VCaP (cell line): ENCODE measurements around the gene EBI3.
A peak's percentile ranks its signal among the peaks of the same experiment; 100 is the strongest.
"Not testable (repeated sequence)": the region's sequence is repeated elsewhere in the genome, so short reads cannot be mapped to it uniquely, and the experiment has no call there.

Experiments
- H3K27ac ChIP-seq: fragments of 450-650 bp; 2 replicates; pipeline ENCODE4 v1.5.1; 2017
- TF ChIP-seq, protein P1 (sequence below): fragments of 450-650 bp; conservative IDR thresholded peaks from 2 replicates; pipeline ENCODE4 v1.5.1; 2017; ENCODE audit warnings: mild to moderate bottlenecking, moderate library complexity

Gene EBI3

DNA sequence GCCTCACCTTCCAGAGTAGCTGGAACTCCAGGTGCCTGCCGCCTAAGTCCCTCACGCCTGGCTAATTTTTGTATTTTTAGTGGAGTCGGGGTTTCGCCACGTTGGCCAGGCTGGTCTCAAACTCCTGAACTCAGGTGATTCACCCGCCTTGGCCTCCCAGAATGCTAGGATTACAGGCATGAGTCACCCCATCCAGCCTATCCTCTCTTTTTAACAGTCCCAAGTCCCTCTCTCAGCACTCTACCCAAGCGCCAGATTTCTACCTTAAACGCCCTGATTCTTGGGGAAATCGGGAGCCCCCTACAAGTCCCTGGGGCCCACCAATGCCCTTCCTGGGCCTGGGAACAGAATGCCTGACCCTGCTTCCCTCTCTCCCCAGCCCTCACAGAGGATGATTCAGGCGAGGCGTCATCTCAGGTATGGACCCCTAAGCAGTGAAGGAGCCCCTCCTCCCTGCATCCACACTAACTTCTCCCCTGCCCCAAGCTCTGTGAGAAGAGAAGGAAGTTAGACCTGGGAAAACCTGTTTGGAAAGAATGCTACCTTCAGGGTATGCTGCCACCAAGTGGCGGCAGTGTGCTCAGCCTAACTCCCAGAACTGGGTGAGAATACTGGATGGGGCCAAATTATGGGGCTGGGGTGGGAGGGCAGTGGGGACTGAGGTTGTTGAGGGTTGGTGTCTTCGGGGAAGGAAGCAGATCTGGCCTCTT is 20.8 kb upstream of the EBI3 start:
- TF ChIP-seq, protein P1, sequence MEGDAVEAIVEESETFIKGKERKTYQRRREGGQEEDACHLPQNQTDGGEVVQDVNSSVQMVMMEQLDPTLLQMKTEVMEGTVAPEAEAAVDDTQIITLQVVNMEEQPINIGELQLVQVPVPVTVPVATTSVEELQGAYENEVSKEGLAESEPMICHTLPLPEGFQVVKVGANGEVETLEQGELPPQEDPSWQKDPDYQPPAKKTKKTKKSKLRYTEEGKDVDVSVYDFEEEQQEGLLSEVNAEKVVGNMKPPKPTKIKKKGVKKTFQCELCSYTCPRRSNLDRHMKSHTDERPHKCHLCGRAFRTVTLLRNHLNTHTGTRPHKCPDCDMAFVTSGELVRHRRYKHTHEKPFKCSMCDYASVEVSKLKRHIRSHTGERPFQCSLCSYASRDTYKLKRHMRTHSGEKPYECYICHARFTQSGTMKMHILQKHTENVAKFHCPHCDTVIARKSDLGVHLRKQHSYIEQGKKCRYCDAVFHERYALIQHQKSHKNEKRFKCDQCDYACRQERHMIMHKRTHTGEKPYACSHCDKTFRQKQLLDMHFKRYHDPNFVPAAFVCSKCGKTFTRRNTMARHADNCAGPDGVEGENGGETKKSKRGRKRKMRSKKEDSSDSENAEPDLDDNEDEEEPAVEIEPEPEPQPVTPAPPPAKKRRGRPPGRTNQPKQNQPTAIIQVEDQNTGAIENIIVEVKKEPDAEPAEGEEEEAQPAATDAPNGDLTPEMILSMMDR: peak; percentile 24
- no peak overlapping the region for H3K27ac ChIP-seq

DNA sequence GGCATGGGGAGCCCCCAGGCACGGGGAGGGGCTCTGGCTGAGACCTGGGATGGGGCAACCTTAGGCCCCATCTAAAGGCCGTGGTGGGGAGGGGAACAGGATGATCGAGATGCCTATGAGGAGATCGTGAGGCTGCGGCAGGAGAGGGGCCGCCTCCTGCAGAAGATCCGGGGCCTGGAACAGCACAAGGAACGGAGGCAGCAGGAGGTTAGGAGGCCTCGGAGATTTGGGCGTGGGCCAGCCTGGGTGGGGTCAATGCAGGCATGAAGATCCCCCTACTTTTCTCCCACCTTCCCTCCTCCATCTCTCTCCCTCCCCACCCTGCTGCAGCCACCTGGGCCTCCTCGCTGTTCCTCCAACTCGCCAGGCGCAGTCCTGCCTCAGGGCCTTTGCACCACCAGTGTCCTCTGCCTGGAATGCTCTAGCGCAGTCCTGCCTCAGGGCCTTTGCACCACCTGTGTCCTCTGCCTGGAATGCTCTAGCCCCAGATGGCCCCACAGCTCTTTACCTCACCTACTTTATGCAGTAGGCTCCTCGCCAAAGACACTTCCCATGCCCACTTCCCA is 19.1 kb upstream of the EBI3 start:
- TF ChIP-seq, protein P1: no peak
- H3K27ac ChIP-seq: no peak overlapping the region

DNA sequence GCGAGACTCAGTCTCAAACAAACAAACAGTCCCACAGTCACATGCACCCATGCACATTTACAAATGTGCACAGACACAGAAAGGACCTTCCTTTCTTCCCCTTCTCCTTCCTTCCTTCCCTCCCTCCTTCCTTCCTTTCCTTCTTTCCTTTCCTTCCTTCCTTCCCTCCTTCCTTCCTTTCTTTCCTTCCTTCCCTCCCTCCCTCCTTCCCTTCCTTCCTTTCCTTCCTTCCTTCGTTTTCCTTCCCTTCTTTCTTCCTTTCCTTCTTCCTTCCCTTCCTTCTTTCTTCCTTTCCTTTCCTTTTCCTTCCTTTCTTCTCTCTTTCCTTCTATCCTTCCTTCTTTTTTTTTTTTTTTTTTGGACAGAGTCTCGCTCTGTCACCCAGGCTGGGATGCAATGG is 16.2 kb upstream of the EBI3 start:
- TF ChIP-seq, protein P1: no peak
- H3K27ac ChIP-seq: no peak overlapping the region

DNA sequence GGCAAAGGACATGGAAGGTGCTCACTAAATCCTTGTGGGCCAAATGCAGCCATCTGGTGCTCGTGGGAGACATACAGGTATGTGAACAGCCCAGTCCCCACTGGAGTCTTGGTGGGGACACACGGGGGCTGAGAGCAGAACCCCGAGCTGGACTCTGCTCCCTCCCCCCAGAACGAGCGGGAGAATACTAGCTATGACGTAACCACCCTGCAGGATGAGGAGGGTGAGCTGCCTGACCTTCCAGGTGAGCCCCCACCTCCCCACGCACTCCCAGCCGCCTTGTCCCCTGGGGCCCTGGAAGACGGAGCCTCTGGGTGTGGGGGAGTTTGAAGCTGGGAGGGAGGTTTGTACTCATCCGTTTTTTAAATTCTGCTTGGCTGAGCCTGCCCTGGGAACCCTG is 13.5 kb upstream of the EBI3 start:
- TF ChIP-seq, protein P1: no peak
- H3K27ac ChIP-seq: no peak overlapping the region

DNA sequence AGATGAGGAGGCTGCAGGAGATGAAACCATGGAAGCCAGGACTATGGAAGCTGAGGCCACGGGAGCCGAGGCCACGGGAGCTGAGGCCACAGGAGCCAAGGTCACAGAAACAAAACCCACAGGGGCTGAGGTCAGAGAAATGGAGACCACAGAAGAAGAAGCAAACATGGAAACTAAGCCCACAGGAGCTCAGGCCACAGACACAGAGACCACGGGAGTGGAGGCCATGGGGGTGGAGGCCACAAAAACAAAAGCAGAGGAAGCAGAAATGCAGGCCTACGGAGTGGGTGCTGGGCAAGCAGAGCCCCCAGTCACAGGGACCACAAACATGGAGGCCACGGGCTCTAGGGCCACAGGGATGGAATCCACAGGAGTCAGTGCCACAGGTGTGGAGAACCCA is 12.5 kb upstream of the EBI3 start:
- TF ChIP-seq, protein P1: no peak

DNA sequence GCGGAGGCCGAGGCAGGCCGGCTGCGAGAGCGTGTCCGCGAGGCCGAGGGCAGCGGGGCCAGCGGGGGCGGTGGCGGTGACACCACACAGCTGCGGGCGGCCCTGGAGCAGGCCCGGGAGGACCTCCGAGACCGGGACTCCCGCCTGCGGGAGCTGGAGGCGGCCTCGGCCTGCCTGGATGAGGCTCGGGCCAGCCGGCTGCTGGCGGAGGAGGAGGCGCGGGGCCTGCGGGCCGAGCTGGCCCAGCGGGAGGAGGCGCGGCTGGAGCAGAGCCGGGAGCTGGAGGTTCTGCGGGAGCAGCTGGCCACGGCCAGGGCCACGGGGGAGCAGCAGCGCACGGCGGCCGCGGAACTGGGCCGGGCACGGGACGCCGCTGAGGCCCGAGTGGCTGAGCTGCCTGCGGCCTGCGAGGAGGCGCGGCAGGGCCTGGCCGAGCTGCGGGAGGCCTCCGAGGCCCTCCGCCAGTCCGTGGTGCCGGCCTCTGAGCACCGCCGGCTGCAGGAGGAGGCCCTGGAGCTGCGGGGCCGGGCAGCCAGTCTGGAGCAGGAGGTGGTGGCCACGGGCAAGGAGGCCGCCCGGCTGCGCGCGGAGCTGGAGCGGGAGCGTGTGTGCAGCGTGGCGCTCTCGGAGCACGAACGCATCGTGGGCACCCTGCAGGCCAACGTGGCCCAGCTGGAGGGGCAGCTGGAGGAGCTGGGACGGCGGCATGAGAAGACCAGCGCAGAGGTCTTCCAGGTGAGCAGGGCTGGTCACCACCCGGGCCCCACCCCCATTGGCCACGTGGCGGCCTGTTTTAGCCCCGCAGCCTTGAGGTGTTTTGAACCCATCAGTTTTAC is 11.7 kb upstream of the EBI3 start:
- H3K27ac ChIP-seq: no peak overlapping the region
- TF ChIP-seq, protein P1: no peak

More for the DNA sequence above, 12.5 kb upstream of the EBI3 start:
- no peak overlapping the region for H3K27ac ChIP-seq

DNA sequence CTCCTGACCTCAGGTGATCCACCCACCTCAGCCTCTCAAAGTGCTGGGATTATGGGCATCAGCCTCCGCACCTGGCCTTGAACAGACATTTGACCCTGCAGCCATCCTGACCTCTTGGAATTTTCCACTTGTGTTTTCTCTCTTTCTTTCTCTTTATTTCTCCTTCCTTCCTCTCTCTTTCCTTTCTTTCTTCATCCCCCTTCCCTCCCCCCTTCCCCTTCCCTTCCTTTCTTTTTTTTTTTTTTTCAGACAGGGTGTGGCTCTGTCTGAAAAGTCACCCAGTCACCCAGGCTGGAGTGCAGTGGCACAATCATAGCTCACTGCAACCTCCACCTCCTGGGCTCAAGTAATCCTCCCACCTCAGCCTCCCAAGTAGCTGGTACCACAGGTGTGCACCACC is 10.8 kb upstream of the EBI3 start:
- not testable (repeated sequence) for H3K27ac ChIP-seq

DNA sequence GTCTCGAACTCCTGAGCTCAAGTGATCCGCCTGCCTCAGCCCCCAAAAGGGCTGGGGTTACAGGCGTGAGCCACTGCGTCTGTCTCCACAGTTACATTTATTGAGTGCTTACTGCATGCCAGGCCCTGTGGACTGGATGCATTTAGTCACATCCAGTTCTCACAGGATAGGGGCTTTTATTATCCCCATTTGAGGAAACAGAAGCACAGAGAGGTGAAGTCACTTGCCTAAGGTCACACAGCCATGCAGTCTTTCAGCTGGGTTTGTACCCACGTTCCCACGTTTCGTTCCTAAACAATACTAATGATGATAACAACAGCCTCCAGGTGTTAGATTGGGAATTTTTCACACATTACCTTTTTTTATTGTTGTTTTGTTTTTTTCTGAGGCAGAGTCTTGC is 9.1 kb upstream of the EBI3 start:
- no peak overlapping the region for H3K27ac ChIP-seq
- TF ChIP-seq, protein P1: no peak
